Peyer's patch (tissue), 4 donors: ENCODE measurements around the gene OXCT1.

ENCODE experiments used
- POLR2A ChIP-seq, 2 donors: fragments of 450-650 bp; IDR thresholded peaks; one replicate each; pipeline ENCODE4 v1.5.1; 2017; ENCODE audit warnings: antibody characterized with exemption in 2 of 2, mild to moderate bottlenecking in 2 of 2, moderate library complexity in 2 of 2
- TF ChIP-seq, protein P1 (sequence below), 6 experiments: fragments of 450-650 bp in 4 of 6; fragments of 200-600 bp in 2 of 6; sonication (generic) in 1 of 6; IDR thresholded peaks; one replicate each; pipeline ENCODE4 v1.5.1; 2017 to 2019; ENCODE audit warnings: antibody characterized with exemption in 6 of 6, mild to moderate bottlenecking in 3 of 6, moderate library complexity in 1 of 6

DNA sequence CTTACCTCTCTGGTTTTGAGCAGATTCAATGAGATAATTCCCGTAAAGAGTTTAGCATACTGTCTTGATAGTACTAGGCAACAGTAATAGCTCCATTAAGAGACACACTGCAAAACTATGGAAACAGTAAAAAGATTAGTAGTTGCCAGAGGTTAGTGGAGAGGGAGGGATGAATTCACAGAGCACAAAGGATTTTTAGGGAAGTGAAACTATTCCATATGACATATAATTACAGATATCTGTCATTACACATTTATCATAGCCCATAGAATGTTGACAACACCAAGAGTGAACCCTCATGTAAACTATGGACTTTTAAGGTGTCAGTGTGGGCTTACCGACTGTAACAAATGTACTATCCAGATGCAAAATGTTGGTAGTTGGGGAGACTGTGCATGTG lies 183.5 kb downstream of the OXCT1 start:
- TF ChIP-seq, protein P1, sequence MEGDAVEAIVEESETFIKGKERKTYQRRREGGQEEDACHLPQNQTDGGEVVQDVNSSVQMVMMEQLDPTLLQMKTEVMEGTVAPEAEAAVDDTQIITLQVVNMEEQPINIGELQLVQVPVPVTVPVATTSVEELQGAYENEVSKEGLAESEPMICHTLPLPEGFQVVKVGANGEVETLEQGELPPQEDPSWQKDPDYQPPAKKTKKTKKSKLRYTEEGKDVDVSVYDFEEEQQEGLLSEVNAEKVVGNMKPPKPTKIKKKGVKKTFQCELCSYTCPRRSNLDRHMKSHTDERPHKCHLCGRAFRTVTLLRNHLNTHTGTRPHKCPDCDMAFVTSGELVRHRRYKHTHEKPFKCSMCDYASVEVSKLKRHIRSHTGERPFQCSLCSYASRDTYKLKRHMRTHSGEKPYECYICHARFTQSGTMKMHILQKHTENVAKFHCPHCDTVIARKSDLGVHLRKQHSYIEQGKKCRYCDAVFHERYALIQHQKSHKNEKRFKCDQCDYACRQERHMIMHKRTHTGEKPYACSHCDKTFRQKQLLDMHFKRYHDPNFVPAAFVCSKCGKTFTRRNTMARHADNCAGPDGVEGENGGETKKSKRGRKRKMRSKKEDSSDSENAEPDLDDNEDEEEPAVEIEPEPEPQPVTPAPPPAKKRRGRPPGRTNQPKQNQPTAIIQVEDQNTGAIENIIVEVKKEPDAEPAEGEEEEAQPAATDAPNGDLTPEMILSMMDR (IDR thresholded peaks at IDR 0.05): no peak
- TF ChIP-seq POLR2A (IDR thresholded peaks at IDR 0.05): no peak
